Measurements from ENCODE around the gene STUB1. TPM values are rescaled to one million over a fixed set of nuclear protein-coding genes. Genes with fewer than 3 reads are reported as not detected.

Gene STUB1
- total RNA-seq, 1 donor from 2014 or later = 78.3 TPM

- no peak within 1 kb of the TSS for H3K27ac Mint-ChIP-seq (ENCODE audit: unreplicated experiment)
- peak; percentile 98 for DNase-seq
- peak within 1 kb of the TSS; percentile 67 for H3K4me3 Mint-ChIP-seq (ENCODE audit: unreplicated experiment)
- no peak for TF ChIP-seq CTCF (IDR thresholded peaks at IDR 0.05; ENCODE audit: partially characterized antibody, unreplicated experiment)
- peaks cover 5% of the 10 kb centered on the region for H3K9me3 Mint-ChIP-seq (ENCODE audit: unreplicated experiment)
- H3K27me3 Mint-ChIP-seq (ENCODE audit: unreplicated experiment) = peaks cover 15% of the 10 kb centered on the region
- peaks cover 9% of the 10 kb centered on the region for H3K4me1 Mint-ChIP-seq (ENCODE audit: low read depth, unreplicated experiment)
- no peaks in the 10 kb centered on the region for H3K36me3 Mint-ChIP-seq (ENCODE audit: unreplicated experiment)
These were observed 4.0 kb downstream of the STUB1 start, which contains the start of gene JMJD8 for GRCh38 chr16:684071-684794. TSS of gene JMJD8 (minus strand) at chr16:684334. CDS start at chr16:684319, 15 bp downstream.

GRCh38 chr16:684961-685696, 4.9 kb downstream of the STUB1 start:
- DNase-seq = no peak
- no peak overlapping the region for H3K4me3 Mint-ChIP-seq (ENCODE audit: unreplicated experiment)

GRCh38 chr16:685967-686366, 5.8 kb downstream of the STUB1 start:
- H3K4me3 Mint-ChIP-seq (ENCODE audit: unreplicated experiment) = no peak overlapping the region

More at GRCh38 chr16:684961-685696, 4.9 kb downstream of the STUB1 start:
- no peak for TF ChIP-seq CTCF (IDR thresholded peaks at IDR 0.05; ENCODE audit: partially characterized antibody, unreplicated experiment)
- H3K9me3 Mint-ChIP-seq (ENCODE audit: unreplicated experiment) = peaks cover 5% of the 10 kb centered on the region
- peaks cover 13% of the 10 kb centered on the region for H3K27me3 Mint-ChIP-seq (ENCODE audit: unreplicated experiment)
- no peak overlapping the region for H3K27ac Mint-ChIP-seq (ENCODE audit: unreplicated experiment)
- peaks cover 11% of the 10 kb centered on the region for H3K4me1 Mint-ChIP-seq (ENCODE audit: low read depth, unreplicated experiment)
- H3K36me3 Mint-ChIP-seq (ENCODE audit: unreplicated experiment) = no peaks in the 10 kb centered on the region

GRCh38 chr16:686459-687260, 6.5 kb downstream of the STUB1 start:
- H3K4me1 Mint-ChIP-seq (ENCODE audit: low read depth, unreplicated experiment) = peaks cover 6% of the 10 kb centered on the region
- DNase-seq = no peak
- no peak overlapping the region for H3K4me3 Mint-ChIP-seq (ENCODE audit: unreplicated experiment)

More at GRCh38 chr16:685967-686366, 5.8 kb downstream of the STUB1 start:
- DNase-seq = peak; percentile 67
- no peak overlapping the region for H3K27ac Mint-ChIP-seq (ENCODE audit: unreplicated experiment)
- H3K9me3 Mint-ChIP-seq (ENCODE audit: unreplicated experiment) = peaks cover 9% of the 10 kb centered on the region
- TF ChIP-seq CTCF (IDR thresholded peaks at IDR 0.05; ENCODE audit: partially characterized antibody, unreplicated experiment) = peak; percentile 59
- peaks cover 16% of the 10 kb centered on the region for H3K27me3 Mint-ChIP-seq (ENCODE audit: unreplicated experiment)
- H3K36me3 Mint-ChIP-seq (ENCODE audit: unreplicated experiment) = no peaks in the 10 kb centered on the region
- H3K4me1 Mint-ChIP-seq (ENCODE audit: low read depth, unreplicated experiment) = peaks cover 10% of the 10 kb centered on the region

More at GRCh38 chr16:686459-687260, 6.5 kb downstream of the STUB1 start:
- TF ChIP-seq CTCF (IDR thresholded peaks at IDR 0.05; ENCODE audit: partially characterized antibody, unreplicated experiment) = no peak
- Mint-ChIP-seq H3K9me3 (ENCODE audit: unreplicated experiment) (peaks cover 12% of the 10 kb centered on the region), H3K27ac (ENCODE audit: unreplicated experiment) (no peak overlapping the region), H3K36me3 (ENCODE audit: unreplicated experiment) (no peaks in the 10 kb centered on the region), H3K27me3 (ENCODE audit: unreplicated experiment) (peaks cover 18% of the 10 kb centered on the region)

Data from glutamatergic neuron (in vitro differentiated cells).